ENCODE measurements around the gene HDAC5.
"Not testable (repeated sequence)": the region's sequence is repeated elsewhere in the genome, so short reads cannot be mapped to it uniquely, and the experiment has no call there.

Gene HDAC5

DNA sequence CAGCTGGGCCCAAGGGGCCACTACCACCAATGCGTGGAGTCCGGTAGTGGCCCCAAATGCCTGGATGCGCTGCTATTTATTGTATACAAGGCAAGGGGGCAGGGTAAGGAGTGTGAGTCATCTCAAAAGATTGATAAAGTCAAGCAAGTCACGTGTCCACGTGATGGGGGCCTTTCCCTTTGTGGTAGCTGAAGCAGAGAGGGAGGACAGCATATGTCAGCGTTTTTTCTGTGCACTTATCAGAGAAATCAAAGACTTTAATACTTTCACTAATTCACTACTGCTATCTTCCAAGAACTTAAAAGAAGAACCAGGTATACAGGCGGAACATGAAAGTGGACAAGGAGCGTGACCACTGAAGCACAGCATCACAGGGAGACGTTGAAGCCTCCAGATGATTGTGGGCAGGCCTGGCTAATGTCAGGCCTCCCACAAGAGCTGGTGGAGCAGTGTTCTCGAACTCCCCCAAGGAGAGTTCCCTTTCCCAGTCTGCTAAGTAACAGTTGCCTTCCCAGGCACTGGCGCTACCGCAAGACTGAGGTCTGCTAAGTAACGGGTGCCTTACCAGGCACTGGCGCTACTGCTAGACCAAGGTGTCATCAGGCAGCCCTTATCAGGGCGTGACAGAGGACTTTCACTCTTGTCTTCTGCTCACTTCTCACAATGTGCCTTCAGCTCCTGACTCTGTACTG, 36.2 kb upstream of the HDAC5 start:
- no peak overlapping the region for H3K4me3 ChIP-seq (ENCODE audit: low read depth, low read length)
- no peak for TF ChIP-seq CTCF (IDR thresholded peaks at IDR 0.05; ENCODE audit: control insufficient read depth, extremely low read depth, insufficient read depth)
- no peak for DNase-seq (ENCODE audit: low read depth)

GRCh38 chr17:44155488-44155887, 32.0 kb upstream of the HDAC5 start:
- TF ChIP-seq CTCF (IDR thresholded peaks at IDR 0.05; ENCODE audit: control insufficient read depth, extremely low read depth, insufficient read depth) = no peak
- no peak for DNase-seq (ENCODE audit: low read depth)
- no peak overlapping the region for H3K4me3 ChIP-seq (ENCODE audit: low read depth, low read length)

- TF ChIP-seq CTCF (IDR thresholded peaks at IDR 0.05; ENCODE audit: control insufficient read depth, extremely low read depth, insufficient read depth) = no peak
- no peak for DNase-seq (ENCODE audit: low read depth)
- H3K4me3 ChIP-seq (ENCODE audit: low read depth, low read length) = no peak overlapping the region
Measured at GRCh38 chr17:44152875-44153274, 29.4 kb upstream of the HDAC5 start.

GRCh38 chr17:44149750-44150329, 26.4 kb upstream of the HDAC5 start:
- DNase-seq (ENCODE audit: low read depth) = no peak
- no peak for TF ChIP-seq CTCF (IDR thresholded peaks at IDR 0.05; ENCODE audit: control insufficient read depth, extremely low read depth, insufficient read depth)
- no peak overlapping the region for H3K4me3 ChIP-seq (ENCODE audit: low read depth, low read length)

GRCh38 chr17:44149066-44149465, 25.6 kb upstream of the HDAC5 start:
- not testable (repeated sequence) for H3K4me3 ChIP-seq (ENCODE audit: low read depth, low read length)

DNA sequence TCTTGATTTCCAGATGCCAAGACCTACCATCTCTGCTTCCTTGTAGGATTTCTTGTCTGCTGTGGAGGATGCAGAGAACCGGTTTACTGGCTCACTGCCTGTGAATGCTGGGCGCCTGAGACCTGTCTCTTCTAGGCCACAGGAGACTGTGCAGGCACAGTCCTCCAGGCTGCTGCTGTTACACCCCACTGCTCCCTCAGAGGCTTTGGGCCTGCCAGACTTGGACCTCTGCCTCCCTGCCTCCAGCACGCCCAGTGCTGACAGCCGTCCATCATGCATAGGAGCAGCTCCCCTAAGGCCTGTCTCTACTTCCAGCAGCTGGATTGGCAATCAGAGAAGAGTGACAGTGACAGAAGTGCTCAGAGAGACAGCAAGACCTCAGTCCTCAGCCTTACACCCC, 24.4 kb upstream of the HDAC5 start:
- no peak overlapping the region for H3K4me3 ChIP-seq (ENCODE audit: low read depth, low read length)
- no peak for DNase-seq (ENCODE audit: low read depth)
- TF ChIP-seq CTCF (IDR thresholded peaks at IDR 0.05; ENCODE audit: control insufficient read depth, extremely low read depth, insufficient read depth) = no peak

More at GRCh38 chr17:44149066-44149465, 25.6 kb upstream of the HDAC5 start:
- DNase-seq (ENCODE audit: low read depth) = not testable (repeated sequence)

- TF ChIP-seq CTCF (IDR thresholded peaks at IDR 0.05; ENCODE audit: control insufficient read depth, extremely low read depth, insufficient read depth) = no peak
- H3K4me3 ChIP-seq (ENCODE audit: low read depth, low read length) = no peak overlapping the region
- no peak for DNase-seq (ENCODE audit: low read depth)
Measured at GRCh38 chr17:44146375-44147346, 23.2 kb upstream of the HDAC5 start.
